ENCODE results near the gene PIMREG.
"Not testable (repeated sequence)": the region's sequence is repeated elsewhere in the genome, so short reads cannot be mapped to it uniquely, and the experiment has no call there.

PIMREG gene

GRCh38 chr17:6480303-6480675 is 36.0 kb downstream of the PIMREG start:
- no peak for DNase-seq

- DNase-seq, result no peak
Observed at GRCh38 chr17:6482105-6482455, 37.8 kb downstream of the PIMREG start.

GRCh38 chr17:6482796-6483195 is 38.5 kb downstream of the PIMREG start:
- not testable (repeated sequence) for DNase-seq

DNA sequence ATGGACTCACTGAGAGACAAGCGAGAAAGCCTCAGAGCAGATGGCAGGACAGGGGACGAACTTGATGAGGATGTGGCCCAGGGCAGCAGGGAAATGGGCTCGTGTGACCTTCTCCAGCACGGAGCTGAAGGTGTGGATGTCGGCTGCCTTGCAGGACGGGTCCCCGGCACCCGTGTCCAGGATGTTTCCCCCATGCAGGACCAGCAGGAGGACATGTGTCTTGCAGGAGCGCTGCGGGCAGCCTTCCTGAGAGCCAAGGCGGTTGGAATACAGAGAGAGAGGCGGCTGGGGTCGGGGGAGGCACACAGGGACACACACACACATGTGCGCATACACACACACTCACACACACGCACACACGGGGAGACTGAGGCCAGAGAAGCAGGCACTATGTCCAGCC is 39.3 kb downstream of the PIMREG start:
- no peak for DNase-seq

- no peak for DNase-seq
Observed at GRCh38 chr17:6485646-6486412, 41.6 kb downstream of the PIMREG start.

- no peak for DNase-seq
Observed at GRCh38 chr17:6487251-6488007, 43.2 kb downstream of the PIMREG start.

GRCh38 chr17:6488008-6488539 is 43.8 kb downstream of the PIMREG start:
- DNase-seq, result no peak

DNA sequence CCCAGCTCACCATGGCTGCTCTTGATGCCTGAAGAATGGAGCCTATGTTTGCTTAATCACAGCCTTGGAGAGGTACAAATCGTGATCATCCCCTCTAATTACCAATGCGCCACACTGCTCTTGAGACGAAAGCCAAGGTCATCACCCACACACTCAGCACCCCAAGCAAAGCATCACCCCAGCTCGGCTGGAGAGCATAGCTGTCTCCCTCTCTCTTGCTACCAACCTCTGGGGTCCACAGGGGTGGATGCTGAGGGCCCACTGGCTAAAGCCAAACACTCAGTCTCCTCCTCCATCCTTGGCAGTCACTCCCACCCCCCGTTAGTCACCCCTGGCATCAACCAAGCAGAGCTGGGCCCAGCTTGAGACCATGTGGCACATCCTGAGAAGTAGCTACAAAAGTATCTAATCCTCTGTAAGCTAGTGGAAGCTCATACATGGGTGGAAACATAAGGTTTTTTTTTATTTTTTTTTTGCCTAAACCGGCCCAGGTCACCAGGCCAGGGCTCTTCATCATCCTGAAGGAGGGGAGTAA is 44.8 kb downstream of the PIMREG start:
- DNase-seq, result no peak

DNA sequence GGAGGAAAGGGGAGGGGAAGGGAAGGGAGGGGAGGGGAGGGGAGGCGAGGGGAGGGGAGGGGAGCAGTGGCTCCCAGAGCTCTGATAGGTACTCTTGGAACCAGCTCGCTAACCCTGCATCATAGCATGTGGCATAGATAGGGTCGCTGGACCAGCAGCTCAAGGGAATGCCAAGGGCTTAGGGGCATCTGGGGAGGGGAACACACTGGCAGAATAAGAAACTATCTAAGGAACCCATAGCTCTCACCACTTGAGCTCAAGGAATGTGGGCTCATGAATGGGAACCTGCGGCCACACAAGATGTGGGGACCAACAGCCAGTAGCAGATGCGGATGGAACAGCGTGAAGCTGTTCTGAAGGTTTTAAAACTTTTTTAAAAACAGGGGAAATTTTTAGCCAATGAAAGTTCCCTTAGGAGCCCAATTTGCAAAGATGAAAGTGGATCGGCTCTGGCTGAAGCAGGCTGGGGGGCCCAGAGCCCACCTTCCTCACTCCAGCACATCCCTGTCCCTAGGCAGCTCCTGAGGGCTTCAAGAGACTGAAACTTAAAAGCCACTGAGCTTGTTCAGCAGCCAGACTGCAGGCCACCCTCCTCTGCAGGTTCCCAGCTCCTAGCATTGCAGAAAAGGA is 46.9 kb downstream of the PIMREG start:
- DNase-seq, result no peak

DNA sequence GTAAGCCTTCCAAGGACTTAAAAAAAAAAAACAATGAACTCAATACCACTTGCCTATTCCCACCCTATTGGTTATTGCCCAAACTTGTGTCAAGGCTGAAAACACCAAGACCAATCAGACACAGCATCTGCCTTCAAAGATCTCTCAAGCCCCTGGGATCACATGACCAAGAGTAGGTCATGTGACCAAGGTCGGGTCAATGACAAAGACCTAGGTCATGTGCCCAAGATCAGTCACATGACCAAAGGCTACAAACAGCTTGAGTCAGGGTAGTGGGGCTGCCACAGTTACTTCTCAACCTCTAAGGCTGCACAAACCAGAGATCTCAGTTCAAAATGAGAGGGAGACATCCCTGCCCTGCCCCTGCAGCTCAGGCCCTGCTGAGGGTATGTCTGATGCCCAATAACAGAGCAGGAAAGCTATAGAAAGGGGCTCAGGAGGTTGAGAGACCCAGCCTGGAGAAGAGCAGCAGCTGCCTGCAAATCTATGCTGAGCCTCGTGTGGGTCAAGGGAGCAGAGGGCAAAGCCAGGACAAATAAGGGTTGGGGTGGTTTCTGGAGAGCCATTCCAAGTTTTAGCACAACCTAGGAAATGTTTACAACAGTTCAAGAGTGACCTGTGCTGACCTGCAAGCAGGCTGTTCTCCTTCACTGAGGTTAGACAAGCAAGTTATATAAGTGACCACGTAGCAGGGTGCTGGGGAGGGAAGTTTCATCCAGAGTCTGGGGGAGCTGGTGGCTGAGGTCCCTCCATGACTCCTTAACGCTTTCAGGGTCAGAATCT is 48.8 kb downstream of the PIMREG start:
- no peak for DNase-seq

DNA sequence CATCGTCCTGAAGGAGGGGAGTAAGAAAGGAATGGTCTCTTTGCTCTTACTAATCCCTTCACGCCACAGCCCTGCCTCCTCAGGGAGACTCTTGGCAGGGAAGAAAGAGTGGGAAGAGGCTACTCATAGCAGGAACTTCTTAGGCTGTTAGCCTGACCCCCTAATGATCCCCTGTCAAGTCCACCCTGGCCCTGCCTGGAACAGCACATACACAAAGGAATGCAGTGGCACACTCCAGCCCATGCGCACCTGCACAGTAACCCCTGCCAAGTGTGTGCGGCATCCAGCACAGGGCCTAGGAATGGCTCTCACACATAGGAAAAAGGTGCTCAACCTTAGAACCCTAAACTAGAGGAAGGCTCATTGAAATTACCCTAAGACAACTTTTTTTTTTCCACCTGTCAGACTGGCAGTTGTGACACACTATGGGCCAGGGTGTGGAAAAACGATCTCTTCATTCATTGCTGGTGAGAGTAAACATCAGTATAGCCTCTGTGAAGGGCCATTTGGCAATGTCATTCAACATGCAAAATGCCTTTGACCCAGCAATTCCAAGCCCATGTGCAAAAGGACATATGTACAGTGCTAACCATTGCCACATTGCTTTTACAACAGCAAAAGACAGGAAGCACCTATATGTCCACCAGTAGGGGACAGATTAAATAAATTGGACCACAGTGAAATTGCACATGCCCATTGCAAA is 50.1 kb downstream of the PIMREG start:
- no peak for DNase-seq

DNA sequence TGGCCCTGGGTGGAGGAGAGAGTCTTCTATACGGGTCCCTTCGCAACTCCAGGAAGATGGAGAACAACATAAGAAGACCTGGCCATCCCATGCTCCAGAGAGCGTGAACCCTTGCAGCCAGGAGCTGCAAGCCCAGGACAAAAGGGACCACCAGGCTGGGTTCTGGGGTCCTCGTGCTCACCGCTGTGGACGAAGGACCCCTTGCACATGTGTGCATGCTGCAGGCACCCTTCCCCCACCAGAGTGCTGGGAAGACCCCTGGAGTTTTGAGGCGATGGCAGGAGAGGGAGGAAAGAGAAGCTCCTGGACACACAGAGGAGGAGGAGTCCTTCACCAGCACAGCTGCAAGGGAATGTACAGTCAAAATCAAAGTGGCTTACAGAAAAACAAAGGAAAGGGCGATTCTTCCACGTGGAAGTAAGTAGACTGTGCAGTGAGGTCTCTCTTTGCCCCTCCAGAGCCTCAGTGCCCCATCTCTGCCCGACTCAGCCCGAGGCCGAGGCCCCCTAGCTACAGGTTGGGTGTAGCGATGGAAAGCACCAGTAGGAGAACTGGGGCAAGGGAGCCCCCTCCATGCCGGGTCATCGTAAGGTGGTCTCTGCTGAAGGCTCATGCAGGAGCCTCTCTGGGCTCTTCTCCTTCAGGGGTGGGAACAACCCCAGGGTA is 51.3 kb downstream of the PIMREG start:
- DNase-seq, result no peak

GRCh38 chr17:6496116-6496481 is 51.8 kb downstream of the PIMREG start:
- no peak for DNase-seq

- no peak for DNase-seq
Observed at GRCh38 chr17:6496640-6497441, 52.6 kb downstream of the PIMREG start.

DNA sequence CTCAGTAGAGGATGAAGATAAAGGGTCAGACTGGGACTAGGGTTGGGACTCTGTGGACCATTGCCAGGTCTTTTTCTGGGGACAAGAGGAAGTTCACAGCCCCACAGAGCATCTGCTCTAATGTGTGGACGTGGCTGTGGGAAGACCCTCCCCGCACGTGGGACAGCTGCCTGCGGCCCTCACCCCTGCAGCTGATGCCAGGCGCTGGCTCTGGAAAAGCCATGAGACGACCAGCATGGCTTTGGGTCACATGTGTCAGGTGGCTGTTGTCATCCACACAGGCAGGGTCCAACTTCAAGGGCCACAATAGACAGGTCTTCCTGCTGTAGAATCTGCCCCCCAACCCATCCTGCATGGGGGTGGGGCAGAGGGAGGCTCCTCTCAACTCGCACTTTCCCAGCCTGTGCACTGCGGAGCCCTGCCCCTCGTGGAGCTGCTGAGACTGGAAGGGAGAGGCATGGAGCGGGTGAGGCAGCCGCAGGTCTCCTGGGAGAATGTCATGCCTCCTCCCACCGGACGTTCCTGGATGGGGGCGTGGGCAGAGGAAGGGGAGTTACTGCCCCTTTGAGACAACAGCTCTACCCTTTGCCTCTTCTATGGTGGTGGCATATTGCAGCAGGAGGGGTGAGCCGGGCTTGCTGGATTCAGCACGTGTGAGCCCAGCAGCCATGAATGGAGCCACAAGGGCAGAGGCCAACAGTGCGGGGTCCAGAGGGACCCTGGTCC is 53.4 kb downstream of the PIMREG start:
- DNase-seq, result no peak

- no peak for DNase-seq
Observed at GRCh38 chr17:6498356-6498755, 54.1 kb downstream of the PIMREG start.

DNA sequence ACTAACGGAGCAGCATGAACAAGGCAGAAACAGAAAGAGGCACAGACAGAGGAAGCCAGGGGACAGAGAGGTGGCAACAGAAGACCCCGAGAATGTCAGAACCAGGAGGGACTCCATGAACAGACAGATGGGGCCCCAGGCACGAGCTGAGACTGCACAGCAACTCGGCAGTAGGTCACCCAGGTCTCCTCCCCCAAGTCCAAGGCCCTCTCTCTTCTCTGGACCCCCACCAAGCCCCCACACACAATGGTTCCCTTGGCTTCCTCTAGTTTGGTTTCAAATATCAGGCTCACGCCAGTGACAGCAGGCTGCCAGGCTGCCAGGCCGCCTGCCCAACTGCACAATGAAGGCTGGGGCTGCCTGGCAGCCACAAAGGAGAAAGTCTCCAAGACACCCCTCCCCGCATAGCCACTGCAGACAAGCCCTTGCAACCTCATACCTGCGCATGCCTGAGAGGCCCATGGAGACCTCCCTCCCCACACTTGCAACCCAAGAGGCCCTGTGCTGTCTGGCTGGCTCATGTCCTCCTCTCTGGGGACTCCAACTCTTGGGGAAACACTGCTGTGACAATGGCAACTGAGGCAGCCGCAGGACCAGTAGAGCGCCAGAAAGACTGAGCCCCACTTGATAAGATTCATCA is 54.8 kb downstream of the PIMREG start:
- DNase-seq, result no peak
